Measurements from ENCODE around the gene PLEKHA7.
"Not testable (repeated sequence)": the region's sequence is repeated elsewhere in the genome, so short reads cannot be mapped to it uniquely, and the experiment has no call there.

Gene PLEKHA7, protein sequence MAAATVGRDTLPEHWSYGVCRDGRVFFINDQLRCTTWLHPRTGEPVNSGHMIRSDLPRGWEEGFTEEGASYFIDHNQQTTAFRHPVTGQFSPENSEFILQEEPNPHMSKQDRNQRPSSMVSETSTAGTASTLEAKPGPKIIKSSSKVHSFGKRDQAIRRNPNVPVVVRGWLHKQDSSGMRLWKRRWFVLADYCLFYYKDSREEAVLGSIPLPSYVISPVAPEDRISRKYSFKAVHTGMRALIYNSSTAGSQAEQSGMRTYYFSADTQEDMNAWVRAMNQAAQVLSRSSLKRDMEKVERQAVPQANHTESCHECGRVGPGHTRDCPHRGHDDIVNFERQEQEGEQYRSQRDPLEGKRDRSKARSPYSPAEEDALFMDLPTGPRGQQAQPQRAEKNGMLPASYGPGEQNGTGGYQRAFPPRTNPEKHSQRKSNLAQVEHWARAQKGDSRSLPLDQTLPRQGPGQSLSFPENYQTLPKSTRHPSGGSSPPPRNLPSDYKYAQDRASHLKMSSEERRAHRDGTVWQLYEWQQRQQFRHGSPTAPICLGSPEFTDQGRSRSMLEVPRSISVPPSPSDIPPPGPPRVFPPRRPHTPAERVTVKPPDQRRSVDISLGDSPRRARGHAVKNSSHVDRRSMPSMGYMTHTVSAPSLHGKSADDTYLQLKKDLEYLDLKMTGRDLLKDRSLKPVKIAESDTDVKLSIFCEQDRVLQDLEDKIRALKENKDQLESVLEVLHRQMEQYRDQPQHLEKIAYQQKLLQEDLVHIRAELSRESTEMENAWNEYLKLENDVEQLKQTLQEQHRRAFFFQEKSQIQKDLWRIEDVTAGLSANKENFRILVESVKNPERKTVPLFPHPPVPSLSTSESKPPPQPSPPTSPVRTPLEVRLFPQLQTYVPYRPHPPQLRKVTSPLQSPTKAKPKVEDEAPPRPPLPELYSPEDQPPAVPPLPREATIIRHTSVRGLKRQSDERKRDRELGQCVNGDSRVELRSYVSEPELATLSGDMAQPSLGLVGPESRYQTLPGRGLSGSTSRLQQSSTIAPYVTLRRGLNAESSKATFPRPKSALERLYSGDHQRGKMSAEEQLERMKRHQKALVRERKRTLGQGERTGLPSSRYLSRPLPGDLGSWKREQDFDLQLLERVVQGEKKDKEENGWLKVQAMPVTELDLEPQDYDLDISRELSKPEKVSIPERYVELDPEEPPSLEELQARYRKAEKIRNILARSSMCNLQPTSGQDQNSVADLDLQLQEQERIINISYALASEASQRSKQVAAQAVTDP

DNA sequence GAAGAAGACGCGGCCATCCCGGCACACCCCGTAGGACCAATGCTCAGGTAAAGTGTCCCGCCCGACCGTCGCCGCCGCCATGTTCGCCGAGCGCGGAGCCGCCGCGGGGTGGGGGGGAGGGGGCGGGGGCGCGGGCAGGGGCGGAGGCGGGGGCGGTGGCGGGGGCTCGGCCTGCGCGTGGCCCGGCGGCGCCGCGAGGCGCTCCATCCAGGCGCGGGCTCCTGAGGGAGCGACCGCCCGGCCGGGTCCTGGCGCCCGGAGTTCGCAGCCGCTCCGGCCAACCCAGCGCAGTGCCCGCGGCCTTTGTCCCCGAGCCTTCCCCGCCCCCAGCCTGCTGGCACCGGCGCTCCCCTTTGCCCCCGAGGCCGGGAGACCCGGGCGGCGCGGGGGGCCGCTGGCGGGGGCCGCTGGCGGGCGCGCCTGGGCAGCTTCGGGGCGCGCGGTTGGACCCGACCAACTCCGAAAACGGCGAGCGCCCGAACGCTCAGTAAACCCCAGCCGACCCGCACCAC lies at the start of gene PLEKHA7:
Gene PLEKHA7, minus strand, starts transcription at position 94 of the 512 bp plus-strand sequence. Its CDS starts 13 bp downstream, at position 81.
- TF ChIP-seq, protein P1, sequence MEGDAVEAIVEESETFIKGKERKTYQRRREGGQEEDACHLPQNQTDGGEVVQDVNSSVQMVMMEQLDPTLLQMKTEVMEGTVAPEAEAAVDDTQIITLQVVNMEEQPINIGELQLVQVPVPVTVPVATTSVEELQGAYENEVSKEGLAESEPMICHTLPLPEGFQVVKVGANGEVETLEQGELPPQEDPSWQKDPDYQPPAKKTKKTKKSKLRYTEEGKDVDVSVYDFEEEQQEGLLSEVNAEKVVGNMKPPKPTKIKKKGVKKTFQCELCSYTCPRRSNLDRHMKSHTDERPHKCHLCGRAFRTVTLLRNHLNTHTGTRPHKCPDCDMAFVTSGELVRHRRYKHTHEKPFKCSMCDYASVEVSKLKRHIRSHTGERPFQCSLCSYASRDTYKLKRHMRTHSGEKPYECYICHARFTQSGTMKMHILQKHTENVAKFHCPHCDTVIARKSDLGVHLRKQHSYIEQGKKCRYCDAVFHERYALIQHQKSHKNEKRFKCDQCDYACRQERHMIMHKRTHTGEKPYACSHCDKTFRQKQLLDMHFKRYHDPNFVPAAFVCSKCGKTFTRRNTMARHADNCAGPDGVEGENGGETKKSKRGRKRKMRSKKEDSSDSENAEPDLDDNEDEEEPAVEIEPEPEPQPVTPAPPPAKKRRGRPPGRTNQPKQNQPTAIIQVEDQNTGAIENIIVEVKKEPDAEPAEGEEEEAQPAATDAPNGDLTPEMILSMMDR (conservative IDR thresholded peaks at IDR 0.05; ENCODE audit: low read depth, low read length): no peak
- H3K4me3 ChIP-seq (ENCODE audit: low read depth, low read length): peak within 1 kb of the TSS; percentile 55
- DNase-seq (ENCODE audit: low read depth): no peak

DNA sequence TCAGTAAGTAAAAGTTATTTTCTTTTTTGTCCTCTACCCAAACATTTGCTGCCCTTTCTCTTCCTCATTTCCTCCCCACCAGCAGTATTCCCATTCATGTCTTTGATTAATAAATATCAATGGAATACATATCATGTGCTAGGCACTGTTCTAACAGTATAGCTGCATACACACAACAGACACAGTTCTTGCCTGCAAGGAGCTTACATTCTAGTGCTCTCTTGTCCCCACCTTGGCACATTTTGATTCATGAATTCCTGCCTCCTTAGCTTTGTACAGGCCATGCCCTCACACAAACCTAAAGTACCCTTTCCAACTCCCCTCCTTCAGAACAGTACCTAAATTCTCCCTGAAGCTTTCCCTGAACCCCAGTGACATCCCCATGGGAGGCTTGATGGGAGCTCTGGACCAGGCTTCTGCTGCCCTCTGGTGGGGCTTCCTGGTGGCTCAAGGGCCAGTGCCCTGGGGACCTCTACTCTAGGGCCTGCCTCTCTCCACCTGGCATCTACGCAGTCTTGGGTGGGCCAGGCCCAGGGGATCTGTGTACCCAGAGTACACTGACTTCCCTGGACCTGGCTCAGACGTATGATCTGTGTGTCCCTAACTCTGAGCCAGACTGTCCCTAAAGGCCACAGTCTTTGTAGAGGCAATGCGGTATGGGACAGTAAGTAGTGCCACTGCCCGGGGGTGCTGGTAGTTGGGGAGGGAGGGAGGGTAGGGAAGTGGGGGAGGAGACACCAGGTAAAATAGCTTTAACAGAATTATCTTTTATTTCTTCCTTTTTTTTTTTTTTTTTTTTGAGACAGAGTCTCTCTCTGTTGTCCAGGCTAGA lies 49.2 kb upstream of the PLEKHA7 start:
- H3K4me3 ChIP-seq (ENCODE audit: low read depth, low read length): no peak overlapping the region
- peak; percentile 71 for DNase-seq (ENCODE audit: low read depth)
- TF ChIP-seq, protein P1 (conservative IDR thresholded peaks at IDR 0.05; ENCODE audit: low read depth, low read length): peak; percentile 98

DNA sequence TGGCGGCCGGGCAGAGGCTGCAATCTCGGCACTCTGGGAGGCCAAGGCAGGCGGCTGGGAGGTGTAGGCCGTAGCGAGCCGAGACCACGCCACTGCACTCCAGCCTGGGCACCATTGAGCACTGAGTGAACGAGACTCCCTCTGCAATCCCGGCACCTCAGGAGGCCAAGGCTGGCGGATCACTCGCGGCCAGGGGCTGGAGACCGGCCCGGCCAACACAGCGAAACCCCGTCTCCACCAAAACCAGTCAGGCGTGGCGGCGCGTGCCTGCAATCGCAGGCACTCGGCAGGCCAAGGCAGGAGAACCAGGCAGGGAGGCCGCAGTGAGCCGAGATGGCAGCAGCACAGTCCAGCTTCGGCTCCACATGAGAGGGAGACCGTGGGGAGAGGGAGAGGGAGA lies 36.9 kb upstream of the PLEKHA7 start:
- not testable (repeated sequence) for DNase-seq (ENCODE audit: low read depth); H3K4me3 ChIP-seq (ENCODE audit: low read depth, low read length)

DNA sequence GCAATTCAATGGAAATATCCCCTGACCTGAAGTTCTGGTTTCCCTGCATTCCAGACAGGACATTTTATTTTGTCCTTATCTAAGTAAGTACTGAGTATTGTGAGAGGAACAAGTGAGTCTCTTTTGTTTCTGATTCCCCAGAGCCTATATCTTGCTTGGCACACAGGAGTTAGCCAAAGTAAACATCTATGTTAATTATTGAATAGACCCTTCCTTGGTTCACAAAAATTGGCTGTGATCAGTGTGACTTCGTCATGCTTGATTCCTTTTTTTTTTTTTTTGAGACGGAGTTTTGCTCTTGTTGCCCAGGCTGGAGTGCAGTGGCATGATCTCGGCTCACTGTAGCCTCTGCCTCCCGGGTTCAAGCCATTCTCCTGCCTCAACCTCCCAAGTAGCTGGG lies 34.3 kb upstream of the PLEKHA7 start:
- not testable (repeated sequence) for DNase-seq (ENCODE audit: low read depth); H3K4me3 ChIP-seq (ENCODE audit: low read depth, low read length)

DNA sequence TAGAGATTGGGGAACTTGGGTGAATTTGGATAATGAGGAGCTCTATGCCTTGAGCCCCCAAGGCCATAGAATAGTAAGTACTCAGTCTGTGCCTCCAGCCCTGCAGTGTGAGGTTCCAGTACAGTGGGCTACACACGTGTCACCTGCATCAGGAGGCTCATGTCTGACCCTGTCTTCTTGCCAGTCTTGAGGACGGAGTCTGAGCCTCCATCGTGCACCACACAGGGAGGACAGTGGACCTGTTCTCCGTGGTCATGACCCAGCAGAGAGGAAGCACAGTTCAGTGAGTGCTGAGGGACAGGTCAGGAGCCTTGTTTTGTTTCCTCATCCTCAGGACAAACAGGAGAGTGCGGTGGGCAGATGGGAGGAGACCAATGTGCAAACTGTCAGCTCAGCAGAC lies 32.5 kb upstream of the PLEKHA7 start:
- DNase-seq (ENCODE audit: low read depth): no peak
- H3K4me3 ChIP-seq (ENCODE audit: low read depth, low read length): no peak overlapping the region
- TF ChIP-seq, protein P1 (conservative IDR thresholded peaks at IDR 0.05; ENCODE audit: low read depth, low read length): no peak

DNA sequence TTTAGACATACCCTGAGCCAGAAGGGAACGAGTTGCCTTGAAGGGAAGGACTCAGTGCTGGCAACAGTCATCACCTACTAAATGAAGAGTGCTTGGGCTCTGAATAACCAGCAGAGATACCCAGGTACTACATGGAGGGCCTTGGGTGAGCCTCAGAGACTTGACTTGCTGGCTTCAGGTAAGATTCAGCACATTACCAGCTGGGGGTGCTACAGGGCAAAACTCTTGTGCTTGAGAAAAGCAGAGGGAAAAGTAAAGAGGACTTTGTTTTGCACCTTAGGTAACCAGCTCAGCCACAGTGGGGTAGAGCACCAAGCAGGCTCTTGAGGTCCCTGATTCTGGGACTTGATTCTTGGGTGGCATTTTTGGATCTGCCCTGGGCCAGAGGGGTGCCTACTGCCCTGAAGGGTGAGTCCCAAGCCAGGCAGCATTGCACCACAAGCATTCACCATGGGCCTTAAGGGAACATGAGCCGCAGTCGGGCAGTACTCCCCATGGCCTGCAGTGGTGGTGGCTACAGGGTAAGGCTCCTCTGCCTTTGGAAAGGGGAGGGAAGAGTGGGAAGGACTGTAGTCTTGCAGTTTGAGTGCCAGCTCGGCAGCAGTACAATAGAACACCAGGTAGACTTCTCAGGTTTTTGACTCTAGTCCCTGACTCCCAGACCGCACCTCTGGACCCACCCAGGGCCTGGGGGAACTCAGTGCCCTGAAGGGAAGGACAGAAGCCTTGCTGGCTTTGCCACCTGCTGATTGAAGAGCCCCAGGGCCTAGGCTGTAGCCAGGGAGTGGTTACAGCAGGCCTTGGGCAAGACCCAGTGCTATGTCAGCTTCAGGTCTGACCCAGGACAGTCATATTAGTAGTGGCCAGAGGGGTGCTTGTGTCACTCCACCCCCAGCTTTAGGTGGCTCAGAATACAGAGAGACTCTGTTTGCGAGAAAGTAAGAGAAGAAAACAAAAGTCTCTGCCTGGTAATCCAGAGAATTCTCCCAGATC lies 22.7 kb upstream of the PLEKHA7 start:
- no peak overlapping the region for H3K4me3 ChIP-seq (ENCODE audit: low read depth, low read length)
- no peak for DNase-seq (ENCODE audit: low read depth)
- TF ChIP-seq, protein P1 (conservative IDR thresholded peaks at IDR 0.05; ENCODE audit: low read depth, low read length): no peak

DNA sequence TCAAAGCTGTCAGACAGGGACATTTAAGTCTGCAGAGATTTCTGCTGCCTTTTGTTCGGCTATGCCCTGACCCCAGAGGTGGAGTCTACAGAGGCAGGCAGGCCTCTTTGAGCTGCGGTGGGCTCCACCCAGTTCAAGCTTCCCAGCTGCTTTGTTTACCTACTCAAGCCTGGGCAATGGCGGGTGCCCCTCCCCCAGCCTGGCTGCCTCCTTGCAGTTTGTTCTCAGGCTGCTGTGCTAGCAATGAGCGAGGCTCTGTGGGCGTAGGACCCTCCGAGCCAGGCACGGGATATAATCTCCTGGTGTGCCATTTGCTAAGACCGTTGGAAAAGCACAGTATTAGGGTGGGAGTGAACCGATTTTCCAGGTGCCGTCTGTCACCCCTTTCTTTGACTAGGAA lies 19.8 kb upstream of the PLEKHA7 start:
- not testable (repeated sequence) for H3K4me3 ChIP-seq (ENCODE audit: low read depth, low read length); DNase-seq (ENCODE audit: low read depth)
